CD4-positive, alpha-beta memory T cell (primary cell): ENCODE data around the gene FHIT. TPM values are rescaled to one million over a fixed set of nuclear protein-coding genes. Genes with fewer than 3 reads are reported as not detected.

Experiments used
- CTCF ChIA-PET: fragments of 350-600 bp; sonication (Branson Sonifier 250); formaldehyde crosslinking; loops from one replicate; lab custom pipeline; 2021; ENCODE audit warnings: inconsistent platforms; ENCODE audit not compliant: partially characterized antibody; lab: Charles Lee
- POLR2A ChIA-PET: fragments of 350-600 bp; sonication (Branson Sonifier 250); formaldehyde crosslinking; loops from one replicate; lab custom pipeline; 2021; ENCODE audit not compliant: partially characterized antibody; lab: Charles Lee
- DNase-seq, 5 donors: peaks; one replicate each; pipeline versions ENCODE4 v3.0.0 to v3.0.0-alpha.2; 2020 to 2022; ENCODE audit warnings: mixed read lengths in 1 of 5
- H3K27ac ChIP-seq: one replicate; pipeline ENCODE4 v1.7.0; 2013; ENCODE audit warnings: low read depth, low read length
- H3K27me3 ChIP-seq: 2 replicates; pipeline ENCODE4 v1.7.0; 2013; ENCODE audit warnings: mild to moderate bottlenecking, low read length, moderate library complexity; ENCODE audit not compliant: insufficient read depth
- H3K36me3 ChIP-seq: 2 replicates; pipeline ENCODE4 v1.7.0; 2013; ENCODE audit warnings: mild to moderate bottlenecking, low read length, moderate library complexity; ENCODE audit not compliant: insufficient read depth
- H3K4me1 ChIP-seq: 2 replicates; pipeline ENCODE4 v1.7.0; 2013; ENCODE audit warnings: mild to moderate bottlenecking, low read length, moderate library complexity; ENCODE audit not compliant: insufficient read depth
- H3K4me3 ChIP-seq, 2 donors: one replicate each; pipeline ENCODE4 v1.7.0; 2013; ENCODE audit warnings: low read length in 2 of 2, mild to moderate bottlenecking in 1 of 2
- H3K9me3 ChIP-seq, 2 donors: one replicate each; pipeline ENCODE4 v1.7.0; 2013; ENCODE audit warnings: low read length in 2 of 2, control low read depth in 1 of 2; ENCODE audit not compliant: control insufficient read depth in 1 of 2
- H3K27ac Mint-ChIP-seq, 7 donors: one replicate each; pipeline ENCODE4 v1.8.0; 2020 to 2021; ENCODE audit warnings: mixed read lengths in 7 of 7, mild to moderate bottlenecking in 6 of 7, inconsistent platforms in 3 of 7, moderate library complexity in 3 of 7
- H3K27me3 Mint-ChIP-seq, 2 donors: one replicate each; pipeline ENCODE4 v1.8.0; 2020 to 2021; ENCODE audit warnings: mixed read lengths in 2 of 2
- H3K36me3 Mint-ChIP-seq, 2 donors: one replicate each; pipeline ENCODE4 v1.8.0; 2020 to 2021; ENCODE audit warnings: mixed read lengths in 2 of 2, inconsistent platforms in 1 of 2, mild to moderate bottlenecking in 1 of 2
- H3K4me1 Mint-ChIP-seq, 4 donors: one replicate each; pipeline ENCODE4 v1.8.0; 2020 to 2021; ENCODE audit warnings: mixed read lengths in 4 of 4, mild to moderate bottlenecking in 1 of 4
- H3K4me3 Mint-ChIP-seq, 8 donors: one replicate each; pipeline ENCODE4 v1.8.0; 2020 to 2021; ENCODE audit warnings: mixed read lengths in 8 of 8, mild to moderate bottlenecking in 7 of 8, moderate library complexity in 6 of 8, inconsistent platforms in 3 of 8
- H3K9me3 Mint-ChIP-seq, 8 donors: one replicate each; pipeline ENCODE4 v1.8.0; 2020 to 2021; ENCODE audit warnings: mixed read lengths in 8 of 8, mild to moderate bottlenecking in 5 of 8, inconsistent platforms in 3 of 8, moderate library complexity in 1 of 8
- intact Hi-C: fragments of 100-400 bp; cut with micrococcal nuclease; formaldehyde crosslinking; loops from one replicate; pipeline ENCODE4 v1.15.1; 2023
- polyA plus RNA-seq, 2 donors: library from polyadenylated mRNA; unstranded; fragments of 300-500 nt; fragmentation: Illumina TruSeq; gene quantifications; one replicate each; pipeline ENCODE4 v1.2.3, GENCODE V29; 2021
- total RNA-seq, 2 experiments: library from RNA; stranded (reverse); gene quantifications; one replicate each; pipeline ENCODE4 v1.2.3, GENCODE V29; 2021

The FHIT gene
- total and polyA plus RNA-seq, 4 experiments from 2014 or later: 8.5 to 58.7 (median 33.2) TPM

DNA sequence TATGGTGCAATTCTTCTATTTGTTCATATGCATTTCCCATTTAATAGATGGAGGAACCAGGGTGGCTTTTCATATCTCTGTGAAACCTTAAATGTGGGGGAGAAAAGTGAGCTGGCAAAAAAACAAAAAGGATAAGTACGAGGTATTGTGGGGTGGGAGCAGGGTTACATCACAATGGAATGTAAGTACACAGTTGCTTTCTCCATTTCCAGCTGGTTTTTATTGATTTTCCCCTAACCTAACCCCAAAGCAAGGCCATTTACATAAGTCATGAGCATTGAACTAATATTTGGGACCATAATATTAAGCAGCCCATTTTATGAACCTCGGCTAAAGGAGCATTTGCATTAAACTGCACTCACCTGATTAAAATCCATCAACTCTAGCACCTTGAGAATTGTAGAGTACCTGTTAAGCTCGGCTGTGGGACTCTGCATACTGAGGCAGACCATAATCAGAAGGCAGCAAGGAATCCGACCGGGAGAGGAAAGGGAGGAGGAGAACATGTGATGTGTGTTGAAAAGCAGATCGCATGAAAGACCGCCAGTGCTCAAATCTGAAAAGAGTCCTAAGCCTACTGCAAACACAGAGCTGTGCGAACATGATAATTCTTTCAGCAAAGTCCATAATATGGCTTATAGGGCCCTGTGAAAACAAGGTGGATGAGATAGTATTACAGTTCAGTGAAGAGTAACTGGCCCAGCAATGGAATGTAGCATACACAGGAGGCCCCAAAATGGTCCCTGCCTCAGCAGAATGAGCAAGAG lies 513.4 kb downstream of the FHIT start:
- no peak overlapping the region for H3K27ac ChIP-seq
- no peak for DNase-seq
- H3K27me3 ChIP-seq: no peaks in the 10 kb centered on the region
- POLR2A ChIA-PET: no interaction called here
- intact Hi-C loops: no loop called here
- no peak overlapping the region for H3K27ac Mint-ChIP-seq
- no peak overlapping the region for H3K4me3 ChIP-seq
- H3K36me3 ChIP-seq: no peaks in the 10 kb centered on the region
- no peaks in the 10 kb centered on the region for H3K4me1 ChIP-seq
- H3K4me3 Mint-ChIP-seq: no peak overlapping the region
- no peaks in the 10 kb centered on the region for H3K36me3 Mint-ChIP-seq
- peaks cover 0 to 4% (median 3%) of the 10 kb centered on the region in 8 donors for H3K9me3 Mint-ChIP-seq
- CTCF ChIA-PET: no interaction called here
- H3K27me3 Mint-ChIP-seq: peaks cover 0 to 1% of the 10 kb centered on the region in 2 donors
- no peaks in the 10 kb centered on the region for H3K9me3 ChIP-seq
- H3K4me1 Mint-ChIP-seq: no peaks in the 10 kb centered on the region

DNA sequence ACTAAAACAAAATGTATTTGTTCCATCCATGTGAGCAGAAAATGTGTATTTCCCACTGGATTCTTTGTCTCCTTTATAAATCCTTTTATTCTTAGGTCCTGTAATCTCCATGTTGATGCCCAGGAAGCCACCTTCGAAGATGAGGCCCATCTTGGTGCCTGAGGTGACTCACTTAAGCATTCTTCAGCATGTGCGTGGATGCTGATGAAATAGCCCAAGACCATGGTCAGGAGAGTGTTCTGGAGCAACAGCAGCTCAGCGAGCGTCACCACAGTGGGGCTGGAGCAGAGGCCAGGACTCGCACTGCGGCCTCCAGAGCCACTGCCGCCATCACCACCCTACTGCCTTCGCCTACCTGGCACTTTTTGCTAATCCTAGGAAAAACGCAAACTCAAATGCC lies 520.9 kb downstream of the FHIT start:
- intact Hi-C loops: no loop called here
- Mint-ChIP-seq H3K4me3 (no peak overlapping the region), H3K36me3 (no peaks in the 10 kb centered on the region), H3K9me3 (peaks cover 0 to 14% (median 6%) of the 10 kb centered on the region in 8 donors), H3K4me1 (no peaks in the 10 kb centered on the region), H3K27me3 (no peaks in the 10 kb centered on the region), H3K27ac (no peak overlapping the region)
- CTCF ChIA-PET: no interaction called here
- Histone ChIP-seq H3K36me3 (no peaks in the 10 kb centered on the region), H3K4me1 (no peaks in the 10 kb centered on the region), H3K27me3 (no peaks in the 10 kb centered on the region), H3K4me3 (no peak overlapping the region), H3K9me3 (no peaks in the 10 kb centered on the region), H3K27ac (no peak overlapping the region)
- DNase-seq: no peak
- POLR2A ChIA-PET: no interaction called here

DNA sequence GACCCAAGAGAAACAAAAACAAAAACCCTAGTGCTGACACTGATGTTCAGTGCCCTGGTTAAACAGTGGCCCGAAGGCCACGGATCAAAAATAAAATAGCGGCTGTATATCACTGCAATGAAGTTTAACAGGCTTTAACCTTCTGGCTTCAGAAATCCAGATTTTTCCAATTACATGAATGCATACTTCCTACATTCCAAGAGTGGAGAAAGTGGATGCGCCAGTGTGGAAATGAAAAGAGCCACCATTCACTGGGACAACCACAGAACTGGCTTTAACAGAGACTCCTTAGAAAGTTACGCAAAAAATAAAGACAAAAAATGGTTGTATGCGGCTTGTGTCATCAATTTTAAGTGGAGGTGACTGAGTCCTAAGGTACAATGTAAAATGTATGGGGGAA lies 522.2 kb downstream of the FHIT start:
- H3K9me3 Mint-ChIP-seq: peaks cover 0 to 12% (median 4%) of the 10 kb centered on the region in 8 donors
- H3K36me3 Mint-ChIP-seq: no peaks in the 10 kb centered on the region
- no peaks in the 10 kb centered on the region for H3K27me3 Mint-ChIP-seq
- no peak overlapping the region for H3K4me3 Mint-ChIP-seq
- H3K27ac Mint-ChIP-seq: no peak overlapping the region
- ChIA-PET CTCF (no interaction called here), POLR2A (no interaction called here)
- intact Hi-C loops: no loop called here
- Histone ChIP-seq H3K36me3 (no peaks in the 10 kb centered on the region), H3K9me3 (no peaks in the 10 kb centered on the region), H3K27me3 (no peaks in the 10 kb centered on the region), H3K27ac (no peak overlapping the region), H3K4me3 (no peak overlapping the region), H3K4me1 (no peaks in the 10 kb centered on the region)
- DNase-seq: no peak
- no peaks in the 10 kb centered on the region for H3K4me1 Mint-ChIP-seq

DNA sequence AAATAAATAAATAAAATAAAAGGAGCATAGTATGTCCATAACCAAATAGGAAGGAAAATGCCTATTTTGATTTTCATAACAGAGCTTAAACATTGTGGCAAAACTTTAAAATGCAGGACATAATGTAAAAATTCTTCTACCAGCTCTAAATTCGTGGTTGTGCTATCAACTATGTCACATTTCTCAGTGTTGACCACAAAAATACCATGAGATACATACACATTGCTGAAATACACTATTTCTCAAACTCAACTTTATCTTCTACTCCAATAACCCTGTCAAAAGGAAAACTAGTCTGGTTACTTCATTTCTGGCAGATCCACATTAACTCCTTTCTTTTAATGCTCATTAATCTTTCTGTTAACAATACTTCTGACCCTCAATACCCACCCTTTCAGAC lies 523.2 kb downstream of the FHIT start:
- no peaks in the 10 kb centered on the region for H3K36me3 Mint-ChIP-seq
- no peak for DNase-seq
- no peak overlapping the region for H3K27ac Mint-ChIP-seq
- Histone ChIP-seq H3K4me1 (no peaks in the 10 kb centered on the region), H3K9me3 (no peaks in the 10 kb centered on the region), H3K27ac (no peak overlapping the region), H3K36me3 (no peaks in the 10 kb centered on the region), H3K27me3 (no peaks in the 10 kb centered on the region), H3K4me3 (no peak overlapping the region)
- H3K27me3 Mint-ChIP-seq: no peaks in the 10 kb centered on the region
- peaks cover 0 to 12% (median 3%) of the 10 kb centered on the region in 8 donors for H3K9me3 Mint-ChIP-seq
- intact Hi-C loops: no loop called here
- H3K4me3 Mint-ChIP-seq: no peak overlapping the region
- H3K4me1 Mint-ChIP-seq: no peaks in the 10 kb centered on the region
- POLR2A ChIA-PET: no interaction called here
- CTCF ChIA-PET: no interaction called here

DNA sequence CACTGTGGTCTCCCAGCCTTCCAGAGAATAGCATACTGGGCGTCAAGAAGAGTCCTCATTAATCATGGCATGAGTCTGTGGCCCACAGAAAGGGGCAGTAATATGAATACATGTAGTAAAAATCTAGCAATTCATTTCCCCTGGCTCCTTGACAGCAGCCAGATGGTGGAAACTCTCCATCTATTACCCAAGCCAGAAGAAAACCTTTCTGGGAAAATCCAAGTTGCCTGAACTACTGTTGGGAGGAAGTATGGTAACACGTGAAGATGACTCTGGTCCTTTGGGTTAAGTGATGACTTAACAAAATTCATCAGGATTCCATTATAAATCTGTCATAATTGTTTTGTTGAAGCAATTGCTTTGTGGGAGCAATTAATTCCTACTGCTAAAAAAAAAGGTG lies 530.5 kb downstream of the FHIT start:
- Histone ChIP-seq H3K36me3 (no peaks in the 10 kb centered on the region), H3K27ac (no peak overlapping the region), H3K9me3 (no peaks in the 10 kb centered on the region), H3K4me3 (no peak overlapping the region), H3K27me3 (no peaks in the 10 kb centered on the region), H3K4me1 (no peaks in the 10 kb centered on the region)
- POLR2A ChIA-PET: no interaction called here
- peaks cover 0 to 3% (median 0%) of the 10 kb centered on the region in 8 donors for H3K9me3 Mint-ChIP-seq
- CTCF ChIA-PET: no interaction called here
- intact Hi-C loops: no loop called here
- H3K27ac Mint-ChIP-seq: no peak overlapping the region
- no peak for DNase-seq
- H3K27me3 Mint-ChIP-seq: no peaks in the 10 kb centered on the region
- H3K4me1 Mint-ChIP-seq: no peaks in the 10 kb centered on the region
- no peak overlapping the region for H3K4me3 Mint-ChIP-seq
- H3K36me3 Mint-ChIP-seq: no peaks in the 10 kb centered on the region

DNA sequence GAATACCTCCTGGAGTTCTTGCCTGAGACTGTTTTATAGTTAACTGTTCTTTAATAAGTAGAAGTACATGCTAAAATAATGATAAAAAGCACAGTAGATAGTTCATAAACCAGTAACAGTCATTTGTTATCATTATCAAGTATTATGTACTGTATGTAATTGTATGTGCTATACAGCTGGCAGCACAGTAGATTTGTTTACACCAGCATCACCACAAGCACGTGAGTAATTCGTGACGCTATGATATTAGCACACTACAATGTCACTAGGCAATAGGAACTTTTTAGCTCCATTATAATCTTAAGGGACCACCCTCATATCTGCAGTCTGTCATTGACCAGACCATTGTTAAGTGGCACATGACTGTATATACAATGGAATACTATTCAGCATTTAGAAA lies 534.7 kb downstream of the FHIT start:
- Mint-ChIP-seq H3K4me1 (no peaks in the 10 kb centered on the region), H3K9me3 (peaks cover 0 to 9% (median 6%) of the 10 kb centered on the region in 8 donors), H3K27me3 (no peaks in the 10 kb centered on the region), H3K36me3 (no peaks in the 10 kb centered on the region), H3K27ac (no peak overlapping the region), H3K4me3 (no peak overlapping the region)
- no peak for DNase-seq
- ChIA-PET CTCF (no interaction called here), POLR2A (no interaction called here)
- no peaks in the 10 kb centered on the region for H3K27me3 ChIP-seq
- no peak overlapping the region for H3K27ac ChIP-seq
- H3K4me3 ChIP-seq: no peak overlapping the region
- intact Hi-C loops: no loop called here
- no peaks in the 10 kb centered on the region for H3K4me1 ChIP-seq
- no peaks in the 10 kb centered on the region for H3K36me3 ChIP-seq
- no peaks in the 10 kb centered on the region for H3K9me3 ChIP-seq

DNA sequence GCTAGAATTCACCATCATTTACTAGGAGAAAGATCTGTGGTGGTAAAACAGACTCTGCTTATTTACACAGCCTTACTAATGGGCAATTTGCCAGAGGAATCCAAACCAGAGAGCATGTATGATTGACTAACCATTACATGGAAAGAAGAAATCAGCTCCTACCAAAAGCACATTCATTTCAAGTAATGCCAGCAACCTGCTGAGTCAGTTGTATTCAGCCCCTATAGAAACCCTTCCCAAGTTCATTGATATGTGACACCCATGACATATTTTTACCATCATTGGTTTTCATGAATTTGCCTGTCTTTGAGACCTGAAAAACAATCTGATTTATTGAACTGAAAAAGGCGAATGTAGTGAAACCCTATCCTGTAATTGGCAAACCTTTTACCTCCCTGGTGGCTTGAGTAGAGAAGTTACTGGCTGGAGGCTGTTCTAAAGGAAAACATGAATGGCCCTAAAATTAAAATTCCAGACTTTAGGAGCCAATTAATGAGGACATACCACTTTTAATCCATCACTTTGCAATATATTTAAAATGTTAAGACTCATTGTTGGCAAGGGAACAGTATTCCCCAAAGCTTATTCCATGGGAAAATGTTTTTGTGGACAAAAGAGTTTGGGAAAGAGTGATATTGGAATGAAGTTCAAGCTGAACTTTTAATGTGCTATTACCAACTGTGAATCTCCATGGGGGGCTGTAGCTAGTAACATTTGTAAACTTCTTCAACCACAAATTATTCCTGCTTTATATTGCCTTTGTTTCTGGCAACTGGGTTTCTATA lies 542.9 kb downstream of the FHIT start:
- ChIA-PET POLR2A (no interaction called here), CTCF (no interaction called here)
- no peaks in the 10 kb centered on the region for H3K9me3 ChIP-seq
- Mint-ChIP-seq H3K27ac (no peak overlapping the region), H3K4me3 (no peak overlapping the region), H3K4me1 (no peaks in the 10 kb centered on the region), H3K27me3 (no peaks in the 10 kb centered on the region), H3K9me3 (peaks cover 0 to 26% (median 10%) of the 10 kb centered on the region in 8 donors), H3K36me3 (peaks cover 0 to 2% of the 10 kb centered on the region in 2 donors)
- H3K27ac ChIP-seq: no peak overlapping the region
- no peak overlapping the region for H3K4me3 ChIP-seq
- H3K36me3 ChIP-seq: no peaks in the 10 kb centered on the region
- no peak for DNase-seq
- no peaks in the 10 kb centered on the region for H3K27me3 ChIP-seq
- intact Hi-C loops: no loop called here
- no peaks in the 10 kb centered on the region for H3K4me1 ChIP-seq
